Esophagus muscularis mucosa (tissue), 4 donors: ENCODE measurements around the gene ACSF2. TPM values are rescaled to one million over a fixed set of nuclear protein-coding genes. Genes with fewer than 3 reads are reported as not detected.

ENCODE experiments used
- DNase-seq: peaks from one replicate; pipeline ENCODE4 v3.0.0-alpha.2; 2017; ENCODE audit errors: extremely low spot score
- H3K27ac ChIP-seq, 4 donors: fragments of 200-600 bp; sonication (generic); replicated peaks in 1 of 4; 1 replicate in 3 of 4; 2 replicates in 1 of 4; pipeline ENCODE4 v1.5.1; 2016 to 2019; ENCODE audit warnings: mild to moderate bottlenecking in 1 of 4
- H3K27me3 ChIP-seq, 4 donors: fragments of 200-600 bp; sonication (generic); one replicate each; pipeline versions ENCODE4 v1.5.1 to v1.6.0; 2016 to 2019
- H3K36me3 ChIP-seq, 4 donors: fragments of 200-600 bp; sonication (generic); one replicate each; pipeline ENCODE4 v1.5.1; 2016 to 2019
- H3K4me1 ChIP-seq, 4 donors: fragments of 200-600 bp; sonication (generic); one replicate each; pipeline ENCODE4 v1.5.1; 2016 to 2019
- H3K4me3 ChIP-seq, 4 donors: fragments of 200-600 bp; sonication (generic); 1 replicate in 2 of 4; 2 replicates in 2 of 4; pipeline ENCODE4 v1.5.1; 2016 to 2019; ENCODE audit warnings: mild to moderate bottlenecking in 4 of 4, moderate library complexity in 1 of 4
- H3K9me3 ChIP-seq, 4 donors: fragments of 200-600 bp; sonication (generic); 1 replicate in 3 of 4; 2 replicates in 1 of 4; pipeline ENCODE4 v1.5.1; 2016 to 2019
- CTCF ChIP-seq, 3 experiments: fragments of 200-600 bp in 2 of 3; fragments of 450-650 bp in 1 of 3; sonication (generic) in 2 of 3; IDR thresholded peaks; one replicate each; pipeline ENCODE4 v1.5.1; 2017 to 2019; ENCODE audit warnings: antibody characterized with exemption in 3 of 3, mild to moderate bottlenecking in 2 of 3, moderate library complexity in 1 of 3
- EP300 ChIP-seq: sonication (generic); formaldehyde crosslinking; IDR thresholded peaks from one replicate; pipeline ENCODE4 v1.6.1; 2017; ENCODE audit warnings: antibody characterized with exemption
- POLR2A ChIP-seq: fragments of 450-650 bp; IDR thresholded peaks from one replicate; pipeline ENCODE4 v1.6.1; 2017; ENCODE audit warnings: antibody characterized with exemption, moderate library complexity, mild to moderate bottlenecking, low read depth
- POLR2AphosphoS5 ChIP-seq, 2 donors: sonication (generic); formaldehyde crosslinking; IDR thresholded peaks; one replicate each; pipeline ENCODE4 v1.6.1; 2017; ENCODE audit warnings: antibody characterized with exemption in 2 of 2
- WGBS: methylation state at CpG from one replicate; pipeline ENCODE4 v1.1.5; 2018; 5-methylcytosine and 5-hydroxymethylcytosine counted together
- intact Hi-C: fragments of 100-400 bp; cut with DNase I; formaldehyde crosslinking; loops from one replicate; pipeline ENCODE4 v1.15.1; 2023
- total RNA-seq, 4 donors: library from RNA; depleted of rRNA; stranded (reverse); fragments of >200 nt; gene quantifications; one replicate each; pipeline versions ENCODE4 v1.1.0 to v1.2.1, GENCODE V29; 2016

ACSF2 gene
- total RNA-seq, 4 donors from 2014 or later, result 6.0 to 9.6 (median 8.1) TPM

GRCh38 chr17:50487213-50488096 lies 61.4 kb downstream of the ACSF2 start:
- Histone ChIP-seq H3K9me3 (no peaks in the 10 kb centered on the region), H3K4me1 (peaks cover 9 to 11% (median 10%) of the 10 kb centered on the region in 4 donors), H3K4me3 (no peak overlapping the region), H3K36me3 (peaks cover 12 to 48% (median 41%) of the 10 kb centered on the region in 4 donors), H3K27me3 (no peaks in the 10 kb centered on the region), H3K27ac (no peak overlapping the region)
- no peak for DNase-seq
- 91% methylated on average over 7 of the region's 17 CpGs for WGBS
- intact Hi-C loops, result loop anchor here (10.0 kb wide), 1 partner anchor 357 kb away; no protein-coding TSS in a partner anchor
- no peak for TF ChIP-seq CTCF (IDR thresholded peaks at IDR 0.05)
- TF ChIP-seq EP300, result no peak
- no peak for TF ChIP-seq POLR2AphosphoS5 (IDR thresholded peaks at IDR 0.05)
- TF ChIP-seq POLR2A, result no peak

- no peak overlapping the region for H3K27ac ChIP-seq
- peaks cover 12 to 41% (median 33%) of the 10 kb centered on the region in 4 donors for H3K36me3 ChIP-seq
- TF ChIP-seq POLR2AphosphoS5 (IDR thresholded peaks at IDR 0.05), result no peak
- TF ChIP-seq EP300, result no peak
- no peak for TF ChIP-seq CTCF (IDR thresholded peaks at IDR 0.05)
- TF ChIP-seq POLR2A, result no peak
- no peaks in the 10 kb centered on the region for H3K27me3 ChIP-seq
- intact Hi-C loops, result loop anchor here (10.0 kb wide), 1 partner anchor 356 kb away; no protein-coding TSS in a partner anchor
- 93% methylated on average over 2 of the region's 2 CpGs for WGBS
- H3K4me3 ChIP-seq, result no peak overlapping the region
- no peak for DNase-seq
- H3K9me3 ChIP-seq, result no peaks in the 10 kb centered on the region
- no peaks in the 10 kb centered on the region for H3K4me1 ChIP-seq
Observed at GRCh38 chr17:50488880-50489279, 62.9 kb downstream of the ACSF2 start.

GRCh38 chr17:50491505-50491904 lies 65.5 kb downstream of the ACSF2 start:
- no peaks in the 10 kb centered on the region for H3K9me3 ChIP-seq
- H3K27ac ChIP-seq, result no peak overlapping the region
- H3K4me1 ChIP-seq, result no peaks in the 10 kb centered on the region
- peaks cover 0 to 15% (median 9%) of the 10 kb centered on the region in 4 donors for H3K36me3 ChIP-seq
- 69% methylated on average over 1 of the region's 1 CpG for WGBS
- intact Hi-C loops, result no loop called here
- H3K27me3 ChIP-seq, result no peaks in the 10 kb centered on the region
- no peak for DNase-seq
- H3K4me3 ChIP-seq, result no peak overlapping the region
- TF ChIP-seq POLR2AphosphoS5 (IDR thresholded peaks at IDR 0.05) (no peak), POLR2A (no peak), CTCF (IDR thresholded peaks at IDR 0.05) (no peak), EP300 (no peak)

GRCh38 chr17:50492214-50492613 lies 66.2 kb downstream of the ACSF2 start:
- Histone ChIP-seq H3K9me3 (no peaks in the 10 kb centered on the region), H3K27ac (no peak overlapping the region), H3K27me3 (no peaks in the 10 kb centered on the region), H3K4me1 (no peaks in the 10 kb centered on the region), H3K4me3 (no peak overlapping the region), H3K36me3 (peaks cover 0 to 9% (median 3%) of the 10 kb centered on the region in 4 donors)
- TF ChIP-seq POLR2AphosphoS5 (IDR thresholded peaks at IDR 0.05), result no peak
- TF ChIP-seq POLR2A, result no peak
- TF ChIP-seq CTCF (IDR thresholded peaks at IDR 0.05), result no peak
- TF ChIP-seq EP300, result no peak
- DNase-seq, result no peak
- 90% methylated on average over 8 of the region's 8 CpGs for WGBS
- intact Hi-C loops, result no loop called here
